Hepatic stellate cell (primary cell): ENCODE data around the gene CAPS.

ENCODE experiments used
- DNase-seq: peaks from one replicate; pipeline ENCODE4 v3.0.0; 2011; ENCODE audit warnings: low spot score

Gene CAPS

DNA sequence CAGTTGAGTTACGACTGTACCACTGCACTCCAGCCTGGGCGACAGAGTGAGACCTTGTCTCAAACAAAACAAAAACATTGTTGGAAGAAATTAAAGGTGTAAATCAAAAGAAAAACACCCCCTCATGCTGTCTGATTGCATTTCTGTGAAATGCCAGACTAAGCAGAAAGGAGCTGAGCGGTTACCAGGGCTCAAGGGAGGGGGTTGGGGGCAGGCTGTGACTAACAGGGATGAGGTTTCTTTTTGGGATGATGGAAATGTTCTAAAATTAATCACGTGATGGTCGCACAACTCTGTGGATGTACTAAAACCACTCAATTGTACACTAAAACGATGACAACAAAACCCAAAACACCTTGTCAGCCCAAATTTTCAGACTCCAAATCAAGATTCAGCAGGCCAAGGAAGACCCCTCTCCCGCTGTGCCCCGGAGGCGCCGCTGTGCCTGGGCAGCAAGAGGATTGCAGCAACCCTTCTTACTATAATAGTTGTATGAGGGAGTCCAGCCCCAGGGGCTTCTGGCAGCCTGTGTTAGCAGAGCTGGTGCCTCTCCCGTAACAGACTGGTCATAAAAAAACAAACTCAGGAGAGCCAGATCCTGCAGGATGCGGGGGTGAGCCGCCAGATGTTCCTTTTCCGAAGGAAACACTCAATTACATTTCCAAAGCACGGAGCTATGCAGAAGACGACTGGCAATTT is 20.9 kb downstream of the CAPS start:
- DNase-seq, result peak; percentile 68

DNA sequence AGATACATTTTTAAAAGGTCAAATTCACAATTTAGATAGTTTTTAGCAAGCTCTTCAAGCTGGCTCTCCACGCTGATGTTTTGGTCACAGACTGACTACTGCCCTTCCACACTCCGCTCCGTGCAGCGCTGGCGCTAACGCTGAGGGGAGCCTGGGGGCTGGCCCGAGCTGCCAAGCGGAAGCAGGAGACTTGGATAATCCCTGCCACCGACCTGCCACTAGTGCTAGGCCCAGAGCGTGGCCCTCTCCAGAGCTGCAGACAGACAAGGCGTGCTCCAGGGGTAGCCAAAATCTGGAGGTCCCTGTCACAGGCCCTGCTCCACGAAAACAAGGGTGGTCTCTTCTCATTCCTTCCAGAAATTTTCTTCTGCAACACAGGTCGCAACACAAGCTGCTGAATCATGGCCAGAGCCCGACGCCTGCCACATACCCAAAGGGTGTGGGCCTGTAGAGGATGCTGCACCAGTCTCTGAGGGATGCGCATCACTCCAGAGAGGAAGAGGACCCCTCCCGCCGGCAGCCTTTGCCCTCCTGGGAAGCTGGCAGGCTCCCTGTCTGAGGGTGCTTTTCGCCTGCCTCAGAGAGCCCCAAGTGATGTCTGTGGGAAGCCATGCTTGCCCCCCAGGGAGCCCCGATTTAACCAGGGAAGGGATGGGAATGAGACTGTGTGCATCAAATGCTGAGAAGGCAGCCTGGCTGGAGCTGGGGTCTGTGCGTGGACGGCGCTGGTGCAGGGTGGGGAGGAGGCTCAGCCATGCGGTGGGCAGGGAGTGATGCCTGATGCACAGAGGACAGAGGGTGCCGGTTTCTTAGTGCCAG is 21.6 kb downstream of the CAPS start:
- no peak for DNase-seq

DNA sequence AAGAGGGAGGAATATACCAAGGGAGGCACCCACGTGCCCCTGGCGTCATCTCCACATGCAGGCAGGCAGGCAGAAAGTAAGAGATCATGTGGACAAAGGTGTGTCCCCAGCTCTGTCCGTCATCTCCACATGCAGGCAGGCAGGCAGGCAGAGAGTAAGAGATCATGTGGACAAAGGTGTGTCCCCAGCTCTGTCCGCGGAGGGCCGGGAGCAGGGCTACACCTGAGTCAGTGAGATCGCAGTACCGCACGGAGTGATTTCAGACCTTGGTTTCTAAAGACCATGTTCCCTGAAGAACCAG is 22.2 kb downstream of the CAPS start:
- DNase-seq, result no peak

DNA sequence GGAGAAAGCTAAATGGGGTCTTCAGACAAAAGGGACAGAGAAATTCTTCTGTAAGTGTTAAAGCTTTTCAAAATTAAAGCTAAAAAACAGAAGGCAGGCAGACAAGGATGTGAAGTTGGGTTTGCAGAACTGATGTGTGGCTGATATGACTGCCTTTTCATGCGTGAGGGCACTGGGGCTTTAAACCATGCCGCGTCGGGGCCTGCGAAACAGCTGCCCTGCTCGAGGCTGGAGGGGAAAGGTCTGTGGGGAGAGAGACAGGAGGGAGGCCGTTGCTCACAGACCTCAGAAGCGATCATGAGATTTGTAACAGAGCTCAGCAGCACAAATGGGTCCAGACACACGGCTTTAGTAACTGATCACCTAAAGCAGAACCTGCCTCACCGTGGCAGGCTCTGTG is 23.5 kb downstream of the CAPS start:
- no peak for DNase-seq

DNA sequence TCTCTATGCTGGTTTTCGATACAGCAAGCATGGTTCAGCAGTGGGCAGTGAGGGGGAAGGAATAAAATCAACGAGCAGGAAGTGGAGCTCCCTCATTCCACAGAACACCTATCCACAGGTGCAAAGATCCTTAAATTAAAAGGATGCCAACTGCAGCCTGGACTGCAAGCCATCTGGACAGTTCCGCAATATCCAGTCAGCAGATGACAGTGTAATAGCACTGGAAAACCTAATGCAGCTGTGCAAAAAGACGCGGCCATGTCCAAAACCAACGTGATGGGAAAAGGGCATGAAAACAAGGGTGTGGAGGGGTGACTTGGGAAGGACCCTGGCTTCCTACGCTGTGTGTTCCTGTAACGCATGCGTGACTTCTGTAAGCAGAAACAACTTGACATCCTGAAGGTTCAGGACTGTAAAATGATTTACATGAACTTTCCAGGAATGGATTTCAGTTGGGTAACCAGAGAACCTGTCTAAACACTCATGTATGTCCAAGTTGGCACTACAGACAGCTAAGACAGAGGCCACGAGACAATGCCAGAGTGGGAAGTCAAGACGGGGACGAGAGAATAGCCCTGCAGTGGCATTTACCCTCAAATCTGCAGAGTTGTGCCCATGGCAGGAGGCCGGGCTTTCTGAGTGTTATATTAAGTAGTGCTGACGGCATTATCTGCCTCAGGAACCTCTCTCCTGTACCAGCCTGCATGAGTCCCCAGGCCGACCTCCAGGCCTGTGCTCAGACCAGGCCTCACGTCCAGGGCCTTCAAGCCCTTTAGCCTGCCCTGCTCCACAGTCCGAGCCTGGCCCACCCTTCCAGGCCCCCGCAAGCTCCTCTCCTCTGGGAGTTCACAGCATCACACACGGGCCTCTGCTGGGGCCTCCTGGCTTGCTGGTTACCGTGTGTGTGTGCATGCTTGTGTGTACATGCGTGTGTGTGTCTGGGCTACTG is 26.5 kb downstream of the CAPS start:
- DNase-seq, result no peak

DNA sequence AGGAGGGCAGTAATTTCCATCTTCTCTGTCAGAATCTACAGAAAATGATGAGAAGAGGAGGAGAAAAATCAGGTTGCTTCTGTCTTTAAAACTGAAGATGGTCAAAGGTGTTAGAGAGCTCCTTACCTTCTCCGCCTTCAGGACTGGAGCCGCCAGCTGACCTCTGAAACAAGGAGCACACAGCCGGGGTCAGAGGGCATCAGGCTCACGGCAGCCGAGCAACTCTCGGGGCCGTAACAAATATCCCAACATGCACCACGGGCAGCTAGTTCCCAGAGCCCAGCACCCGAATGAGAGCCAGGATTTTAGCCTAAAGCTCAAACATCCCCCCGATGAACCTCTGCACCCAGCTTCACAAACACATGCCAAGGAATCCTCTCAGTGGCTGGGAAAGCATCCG is 27.6 kb downstream of the CAPS start:
- DNase-seq, result no peak

DNA sequence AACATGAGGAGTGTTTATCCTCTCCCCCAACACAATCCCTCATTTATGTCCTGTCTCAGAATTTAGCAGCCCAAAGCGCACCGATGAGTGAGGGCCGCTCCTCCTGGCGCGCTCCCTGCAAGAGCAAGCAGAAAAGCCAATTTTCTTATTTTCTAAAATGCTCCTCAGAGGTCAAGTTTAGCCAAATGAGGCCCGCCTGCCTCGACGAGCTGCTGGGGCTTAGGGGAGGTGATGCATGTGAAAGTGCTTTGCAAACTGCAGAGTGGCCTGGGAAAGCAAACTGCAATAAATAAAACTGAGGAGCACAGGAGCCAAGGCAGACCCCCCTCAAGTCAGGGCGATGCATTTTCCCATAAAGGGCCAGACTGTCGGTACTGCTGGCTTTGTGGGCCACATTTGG is 29.0 kb downstream of the CAPS start:
- DNase-seq, result no peak

DNA sequence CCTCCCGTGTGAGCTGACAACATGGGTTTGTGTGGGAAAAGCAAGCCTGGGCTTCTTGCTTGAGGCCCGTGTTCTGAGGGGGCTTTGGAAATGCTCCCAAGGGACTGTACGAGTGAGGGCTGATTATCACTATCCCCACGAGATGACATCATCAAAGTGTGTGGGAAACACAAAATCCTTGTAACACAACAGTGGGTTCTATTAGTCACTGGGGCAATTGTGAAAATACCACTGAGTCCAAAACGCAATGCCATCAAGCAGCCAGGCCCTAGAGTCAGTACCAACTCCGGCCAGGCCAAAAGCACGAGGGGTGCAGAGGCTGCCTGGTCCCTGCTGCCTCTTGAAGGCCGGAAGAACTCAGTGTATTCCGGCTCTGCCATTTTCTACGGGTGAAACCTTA is 29.6 kb downstream of the CAPS start:
- no peak for DNase-seq

DNA sequence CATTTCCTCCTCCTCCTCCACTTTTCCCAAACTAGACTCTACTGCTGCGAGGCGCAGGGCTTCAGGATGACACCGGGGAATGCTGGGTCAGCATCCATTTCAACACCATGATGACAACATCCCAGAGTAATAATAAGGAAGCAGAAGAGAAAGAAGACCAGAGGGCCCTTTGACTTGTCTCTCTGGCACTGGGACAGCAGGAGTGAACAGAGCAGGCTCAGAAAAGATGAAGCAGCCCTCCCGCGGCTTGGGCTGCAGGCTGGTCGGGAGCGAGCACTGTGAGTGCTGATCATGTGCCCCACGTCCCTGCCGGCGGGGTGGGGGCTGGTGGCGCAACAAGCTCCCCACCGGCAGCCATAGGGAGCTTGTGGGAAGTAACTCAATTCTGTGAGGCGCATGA is 33.4 kb downstream of the CAPS start:
- peak; percentile 29 for DNase-seq

DNA sequence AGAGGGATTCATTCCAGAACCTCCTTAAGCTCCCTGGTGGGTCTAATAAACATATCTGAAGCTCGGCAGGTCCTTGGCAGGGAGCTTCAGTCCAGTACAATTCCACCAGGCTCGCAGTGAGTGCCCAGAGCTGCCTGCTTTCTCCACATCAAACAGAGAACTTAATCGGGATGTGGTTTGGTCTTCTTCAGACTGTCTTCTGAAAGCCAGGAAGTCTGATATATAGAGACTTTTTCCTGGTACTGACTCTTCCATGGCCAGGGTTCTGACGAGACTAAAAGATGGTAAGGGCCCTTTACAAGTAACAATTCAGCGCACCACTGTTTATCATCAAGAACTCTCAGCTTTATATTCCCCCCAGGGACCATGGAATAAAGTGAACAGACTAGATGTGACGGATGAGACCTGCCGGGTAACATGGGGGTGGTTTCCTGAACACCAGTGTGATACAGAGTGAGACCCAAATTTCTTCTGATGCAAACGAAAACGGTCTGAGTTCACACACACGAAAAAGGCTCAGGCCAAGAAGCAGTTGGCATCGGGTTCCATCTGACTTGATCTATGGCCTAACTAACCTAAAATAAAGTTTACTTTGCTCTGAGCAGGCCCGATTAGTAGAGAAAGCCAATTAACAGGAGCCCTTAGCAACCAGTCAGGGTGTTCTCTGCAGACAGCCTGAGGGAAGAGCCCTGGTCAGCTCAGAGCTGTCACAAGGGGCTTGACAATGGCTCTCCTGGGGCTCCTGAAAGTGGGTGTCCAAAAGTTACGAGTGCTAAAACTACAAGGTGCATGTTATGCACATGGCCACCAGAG is 34.9 kb downstream of the CAPS start:
- DNase-seq, result no peak

DNA sequence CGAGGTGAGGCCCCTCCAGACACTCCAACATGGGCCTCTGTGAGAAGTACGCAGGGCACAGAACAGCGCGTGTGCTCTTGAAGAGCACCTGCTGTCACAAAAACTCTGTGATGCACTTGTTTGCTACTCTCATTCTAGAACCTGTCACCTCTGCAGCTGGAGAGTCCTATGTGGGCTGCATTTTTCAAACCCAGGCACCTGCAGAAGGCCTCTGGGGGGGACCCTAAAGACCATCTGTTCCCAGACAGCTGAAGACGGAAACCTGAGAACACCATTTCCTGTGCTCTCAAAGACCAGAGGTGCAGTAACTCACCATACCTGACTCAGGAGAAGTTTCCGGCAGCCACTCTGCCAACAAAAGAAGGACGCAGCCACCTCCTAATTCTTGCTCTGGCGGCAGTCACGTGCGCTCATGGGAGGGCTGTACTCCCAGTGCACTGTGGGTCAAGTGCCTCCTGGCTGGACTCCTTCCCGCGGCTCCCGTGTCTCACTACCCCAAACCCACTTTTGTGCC is 35.8 kb downstream of the CAPS start:
- DNase-seq, result no peak

DNA sequence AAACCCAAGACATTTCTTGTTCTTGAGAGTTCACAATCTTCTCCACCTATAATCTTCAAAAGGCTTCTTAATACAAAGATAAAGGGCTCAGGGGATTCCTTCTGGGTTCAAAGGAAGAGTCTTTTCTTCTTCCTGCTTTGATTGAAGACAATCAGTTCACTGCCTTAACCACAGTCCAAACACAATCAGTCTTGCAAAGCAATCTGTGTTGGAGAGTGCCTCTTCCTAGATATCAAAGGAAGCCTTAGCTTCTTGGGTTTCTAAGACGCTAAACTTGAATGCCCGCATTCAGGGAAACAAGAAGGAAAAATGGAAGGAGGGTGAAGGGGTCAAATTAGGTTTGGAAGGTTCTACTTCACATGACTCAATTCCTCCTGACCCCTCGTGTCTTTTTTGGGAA is 36.7 kb downstream of the CAPS start:
- DNase-seq, result no peak

DNA sequence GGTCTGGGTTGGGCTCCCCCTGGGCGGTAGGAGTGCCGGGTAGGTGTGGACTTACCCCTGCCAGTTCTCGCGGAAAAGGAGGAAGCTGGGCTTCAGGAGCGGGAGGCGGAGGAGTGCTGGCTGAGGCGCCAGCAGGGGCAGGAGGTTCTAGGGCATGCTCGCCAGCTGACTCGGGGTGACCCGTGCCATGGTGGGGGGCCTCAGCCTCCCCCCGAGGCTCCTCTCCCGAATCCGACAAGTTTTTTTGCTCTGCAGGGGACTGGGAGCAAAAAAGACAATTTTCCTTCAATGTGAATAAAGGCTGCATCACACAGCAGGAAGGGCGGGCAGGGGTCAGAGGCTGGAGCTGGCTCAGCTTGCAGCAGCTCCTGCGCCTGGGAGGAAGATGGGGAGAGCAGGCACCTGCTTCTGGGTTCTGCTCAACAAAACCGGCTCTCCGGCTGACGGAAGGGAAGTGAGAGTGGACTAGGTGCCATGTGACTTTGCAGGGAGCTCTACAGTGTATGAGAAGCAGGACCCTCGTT is 37.3 kb downstream of the CAPS start:
- no peak for DNase-seq

DNA sequence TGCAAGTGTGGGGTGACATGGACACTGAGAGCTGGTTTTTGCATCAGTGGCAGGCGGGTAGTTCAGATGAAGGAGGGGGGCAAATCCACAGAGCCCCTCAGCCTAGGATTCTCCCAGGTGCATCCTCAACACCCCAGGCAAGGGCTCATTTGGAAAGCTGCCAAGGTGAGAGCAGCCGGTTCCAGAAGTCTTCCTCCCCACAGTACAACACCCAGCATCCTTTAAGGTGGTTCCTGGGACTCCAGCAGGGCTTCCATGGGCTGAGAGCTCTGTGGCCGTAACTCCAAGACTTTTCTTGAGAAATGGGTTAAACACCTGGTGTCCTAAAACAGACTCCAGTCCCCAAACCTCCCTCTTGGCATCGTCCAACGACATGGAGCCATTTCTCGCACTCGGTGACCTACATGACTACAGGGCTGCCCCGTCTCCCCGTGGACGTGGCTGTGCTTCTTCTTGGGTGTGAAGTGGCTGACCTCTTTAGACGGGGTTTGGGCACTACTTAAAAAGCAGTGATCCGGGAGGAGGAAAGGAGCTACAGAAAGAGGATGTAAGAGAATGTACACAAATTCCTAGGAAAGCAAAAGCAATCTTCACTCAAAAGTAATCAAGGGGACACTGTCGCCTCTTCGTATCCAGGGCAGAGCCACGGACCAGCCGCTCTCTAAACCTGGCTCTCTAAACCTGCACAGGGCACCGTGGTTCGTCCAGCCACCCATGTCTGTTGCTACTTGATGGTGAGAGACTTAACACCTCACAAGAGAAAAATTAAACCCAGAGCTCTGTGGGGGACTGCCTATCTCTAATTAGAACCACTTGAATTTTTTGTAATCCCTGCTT is 38.4 kb downstream of the CAPS start:
- DNase-seq, result no peak

DNA sequence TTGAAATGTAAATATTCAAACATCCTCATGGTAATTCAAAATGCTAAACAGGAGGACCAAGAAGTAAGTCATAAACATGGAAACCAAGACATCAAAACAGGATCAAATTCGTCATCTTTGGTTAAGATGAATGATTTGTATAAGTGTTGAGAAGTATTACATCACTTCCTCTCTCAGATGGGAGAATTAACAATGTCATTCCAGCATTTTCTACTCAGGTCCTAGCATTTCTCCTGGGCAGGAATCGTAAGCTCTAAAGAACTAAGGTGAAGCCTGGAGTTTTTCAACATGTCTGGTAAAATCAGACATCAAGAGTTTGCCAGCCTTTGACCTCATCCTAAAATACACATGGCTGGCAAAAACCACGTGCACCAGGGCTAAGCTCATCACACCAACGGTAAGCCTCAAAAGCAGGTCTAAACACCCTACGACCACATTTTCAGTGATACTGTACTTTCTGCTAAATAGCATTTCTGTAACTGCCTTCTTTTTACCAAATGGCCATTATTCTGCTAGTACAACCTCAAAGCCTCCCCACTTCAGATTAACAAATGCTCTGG is 39.1 kb downstream of the CAPS start:
- DNase-seq, result no peak

DNA sequence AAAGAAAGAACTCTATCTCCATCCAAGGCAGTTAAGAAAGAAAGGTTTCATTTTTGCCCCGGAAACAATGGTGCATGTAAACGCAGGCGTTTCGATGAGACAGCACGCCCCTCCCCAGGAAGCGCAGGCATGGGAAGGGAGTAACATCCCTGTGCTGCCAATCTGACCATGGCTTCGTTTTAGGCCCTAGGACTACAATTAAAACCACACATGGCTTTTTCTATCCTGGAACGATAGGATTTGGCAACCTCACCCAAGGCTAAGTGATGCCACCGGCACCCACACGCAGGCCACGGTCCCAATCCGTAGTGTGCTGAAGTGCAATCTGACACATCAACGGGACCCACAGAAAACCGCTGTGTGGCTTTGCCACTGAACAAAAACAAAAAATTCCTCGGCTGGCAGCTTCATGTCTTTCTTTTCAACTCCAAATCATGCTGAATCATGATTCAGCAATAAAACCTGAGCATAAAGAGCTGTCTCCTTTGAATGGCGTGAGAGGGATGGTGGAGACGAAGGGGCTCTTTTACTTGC is 39.7 kb downstream of the CAPS start:
- no peak for DNase-seq

DNA sequence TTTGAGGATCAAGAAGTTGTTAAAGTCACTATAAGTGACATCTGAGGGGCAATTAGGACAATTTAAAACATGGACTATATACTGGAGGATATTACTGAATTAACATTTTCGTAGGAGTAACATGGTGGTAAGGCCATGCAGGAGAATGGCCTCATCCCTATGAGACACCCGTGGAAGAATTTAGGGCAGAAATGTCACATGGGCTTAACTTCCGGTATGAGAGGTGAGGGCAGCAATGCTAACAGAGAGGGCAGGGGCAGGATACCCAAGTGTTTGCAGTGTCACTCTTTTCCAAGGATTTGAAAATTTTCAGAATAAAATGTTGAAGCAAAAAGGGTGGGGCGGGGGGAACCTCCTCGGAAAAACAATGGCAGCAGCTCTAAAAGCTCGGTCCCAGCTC is 40.2 kb downstream of the CAPS start:
- DNase-seq, result peak; percentile 73

DNA sequence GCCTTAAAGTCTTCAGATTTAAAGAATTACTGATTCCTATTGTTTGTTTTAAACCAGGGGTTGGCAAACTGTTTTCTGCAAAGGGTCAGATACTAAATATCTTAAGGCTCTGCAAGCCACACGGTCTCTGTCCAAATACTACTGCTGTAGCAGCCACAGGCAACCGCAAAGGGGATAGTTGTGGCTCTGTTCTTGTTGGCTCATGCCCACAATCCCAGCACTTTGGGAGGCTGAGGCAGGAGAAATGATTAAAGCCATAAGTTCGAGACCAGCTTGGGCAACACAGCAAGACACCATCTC is 41.5 kb downstream of the CAPS start:
- no peak for DNase-seq

DNA sequence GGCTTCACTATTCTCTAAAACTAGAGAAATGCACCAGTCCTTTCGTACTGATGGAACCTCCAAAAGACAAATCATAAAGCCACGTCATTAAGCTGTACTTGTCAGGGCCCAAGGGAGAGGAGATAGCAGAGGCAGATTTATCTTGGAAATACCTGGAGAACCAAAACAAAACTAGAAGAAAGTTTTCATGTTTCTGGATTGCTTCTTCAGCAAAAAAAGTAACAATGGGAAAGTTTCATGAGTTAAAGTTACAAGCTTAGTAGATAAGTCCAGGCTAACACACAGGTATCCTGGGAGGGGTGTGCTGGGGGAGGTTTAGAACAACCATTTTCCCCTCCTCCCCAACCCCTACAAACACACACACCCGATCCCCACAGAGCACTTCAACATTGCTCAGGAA is 42.3 kb downstream of the CAPS start:
- no peak for DNase-seq

DNA sequence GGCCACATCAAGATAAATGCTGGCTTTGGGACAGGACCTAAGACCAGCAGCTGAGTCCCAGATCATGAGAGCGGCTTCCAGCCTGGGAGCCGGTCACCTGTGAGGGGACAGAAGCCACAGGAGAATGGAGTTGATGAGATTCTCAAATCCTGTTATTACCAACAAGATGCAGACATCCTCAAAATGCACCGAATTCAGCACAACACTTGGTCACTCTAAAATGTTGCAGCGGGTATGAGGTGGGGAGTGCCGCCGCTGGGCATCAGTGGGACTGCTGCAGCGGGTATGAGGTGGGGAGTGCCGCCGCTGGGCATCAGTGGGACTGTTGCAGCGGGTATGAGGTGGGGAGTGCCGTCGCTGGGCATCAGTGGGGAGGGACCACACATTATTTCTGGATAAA is 42.7 kb downstream of the CAPS start:
- no peak for DNase-seq
